Measurements from ENCODE around the gene DNAJC16.
"Not testable (repeated sequence)": the region's sequence is repeated elsewhere in the genome, so short reads cannot be mapped to it uniquely, and the experiment has no call there.

DNAJC16 gene

DNA sequence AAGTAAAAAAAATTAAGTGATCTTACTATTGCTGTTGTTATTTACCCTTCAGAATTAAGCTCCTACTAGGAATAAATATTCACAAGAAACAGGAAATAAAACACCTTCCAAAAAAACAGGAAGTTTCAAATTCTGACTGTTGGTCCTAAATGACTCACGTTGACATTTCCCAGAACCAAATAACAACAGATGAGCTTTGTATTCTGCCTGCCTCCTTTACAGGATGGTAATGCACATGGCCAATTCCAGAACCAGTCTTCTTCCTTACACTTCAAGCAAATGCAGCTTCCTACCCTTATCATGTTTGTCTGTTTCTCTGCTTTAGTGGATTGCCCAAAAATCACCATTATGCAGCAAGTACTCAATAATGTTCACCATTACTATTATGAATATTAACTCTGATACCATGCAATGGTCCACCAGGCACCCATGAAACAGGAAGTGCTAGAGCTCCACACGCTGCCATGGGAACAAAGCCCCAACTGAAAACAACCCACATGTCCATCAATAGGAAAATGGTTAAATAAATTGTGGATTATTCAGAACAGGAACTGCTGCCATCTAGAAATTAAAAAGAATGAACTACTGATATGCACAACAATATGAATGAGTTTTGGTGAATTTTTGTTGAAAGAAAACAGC, 11.5 kb upstream of the DNAJC16 start:
- TF ChIP-seq KLF9 (tag by site-specific recombination; IDR thresholded peaks at IDR 0.05; ENCODE audit: low read depth) (no peak), ZSCAN30 (tag by site-specific recombination; IDR thresholded peaks at IDR 0.05) (no peak), ZNF677 (tag by site-specific recombination; IDR thresholded peaks at IDR 0.05) (no peak), ZFHX2 (tag by site-specific recombination; conservative IDR thresholded peaks at IDR 0.05) (no peak), KLF8 (tag by site-specific recombination; IDR thresholded peaks at IDR 0.05) (no peak), ZNF24 (tag by site-specific recombination; IDR thresholded peaks at IDR 0.05) (no peak), ZNF202 (tag by site-specific recombination; IDR thresholded peaks at IDR 0.05; ENCODE audit: borderline replicate concordance) (no peak)
- TF ChIP-seq, protein P1, sequence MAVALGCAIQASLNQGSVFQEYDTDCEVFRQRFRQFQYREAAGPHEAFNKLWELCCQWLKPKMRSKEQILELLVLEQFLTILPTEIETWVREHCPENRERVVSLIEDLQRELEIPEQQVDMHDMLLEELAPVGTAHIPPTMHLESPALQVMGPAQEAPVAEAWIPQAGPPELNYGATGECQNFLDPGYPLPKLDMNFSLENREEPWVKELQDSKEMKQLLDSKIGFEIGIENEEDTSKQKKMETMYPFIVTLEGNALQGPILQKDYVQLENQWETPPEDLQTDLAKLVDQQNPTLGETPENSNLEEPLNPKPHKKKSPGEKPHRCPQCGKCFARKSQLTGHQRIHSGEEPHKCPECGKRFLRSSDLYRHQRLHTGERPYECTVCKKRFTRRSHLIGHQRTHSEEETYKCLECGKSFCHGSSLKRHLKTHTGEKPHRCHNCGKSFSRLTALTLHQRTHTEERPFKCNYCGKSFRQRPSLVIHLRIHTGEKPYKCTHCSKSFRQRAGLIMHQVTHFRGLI (tag by site-specific recombination; IDR thresholded peaks at IDR 0.05): no peak
- TF ChIP-seq, protein P2, sequence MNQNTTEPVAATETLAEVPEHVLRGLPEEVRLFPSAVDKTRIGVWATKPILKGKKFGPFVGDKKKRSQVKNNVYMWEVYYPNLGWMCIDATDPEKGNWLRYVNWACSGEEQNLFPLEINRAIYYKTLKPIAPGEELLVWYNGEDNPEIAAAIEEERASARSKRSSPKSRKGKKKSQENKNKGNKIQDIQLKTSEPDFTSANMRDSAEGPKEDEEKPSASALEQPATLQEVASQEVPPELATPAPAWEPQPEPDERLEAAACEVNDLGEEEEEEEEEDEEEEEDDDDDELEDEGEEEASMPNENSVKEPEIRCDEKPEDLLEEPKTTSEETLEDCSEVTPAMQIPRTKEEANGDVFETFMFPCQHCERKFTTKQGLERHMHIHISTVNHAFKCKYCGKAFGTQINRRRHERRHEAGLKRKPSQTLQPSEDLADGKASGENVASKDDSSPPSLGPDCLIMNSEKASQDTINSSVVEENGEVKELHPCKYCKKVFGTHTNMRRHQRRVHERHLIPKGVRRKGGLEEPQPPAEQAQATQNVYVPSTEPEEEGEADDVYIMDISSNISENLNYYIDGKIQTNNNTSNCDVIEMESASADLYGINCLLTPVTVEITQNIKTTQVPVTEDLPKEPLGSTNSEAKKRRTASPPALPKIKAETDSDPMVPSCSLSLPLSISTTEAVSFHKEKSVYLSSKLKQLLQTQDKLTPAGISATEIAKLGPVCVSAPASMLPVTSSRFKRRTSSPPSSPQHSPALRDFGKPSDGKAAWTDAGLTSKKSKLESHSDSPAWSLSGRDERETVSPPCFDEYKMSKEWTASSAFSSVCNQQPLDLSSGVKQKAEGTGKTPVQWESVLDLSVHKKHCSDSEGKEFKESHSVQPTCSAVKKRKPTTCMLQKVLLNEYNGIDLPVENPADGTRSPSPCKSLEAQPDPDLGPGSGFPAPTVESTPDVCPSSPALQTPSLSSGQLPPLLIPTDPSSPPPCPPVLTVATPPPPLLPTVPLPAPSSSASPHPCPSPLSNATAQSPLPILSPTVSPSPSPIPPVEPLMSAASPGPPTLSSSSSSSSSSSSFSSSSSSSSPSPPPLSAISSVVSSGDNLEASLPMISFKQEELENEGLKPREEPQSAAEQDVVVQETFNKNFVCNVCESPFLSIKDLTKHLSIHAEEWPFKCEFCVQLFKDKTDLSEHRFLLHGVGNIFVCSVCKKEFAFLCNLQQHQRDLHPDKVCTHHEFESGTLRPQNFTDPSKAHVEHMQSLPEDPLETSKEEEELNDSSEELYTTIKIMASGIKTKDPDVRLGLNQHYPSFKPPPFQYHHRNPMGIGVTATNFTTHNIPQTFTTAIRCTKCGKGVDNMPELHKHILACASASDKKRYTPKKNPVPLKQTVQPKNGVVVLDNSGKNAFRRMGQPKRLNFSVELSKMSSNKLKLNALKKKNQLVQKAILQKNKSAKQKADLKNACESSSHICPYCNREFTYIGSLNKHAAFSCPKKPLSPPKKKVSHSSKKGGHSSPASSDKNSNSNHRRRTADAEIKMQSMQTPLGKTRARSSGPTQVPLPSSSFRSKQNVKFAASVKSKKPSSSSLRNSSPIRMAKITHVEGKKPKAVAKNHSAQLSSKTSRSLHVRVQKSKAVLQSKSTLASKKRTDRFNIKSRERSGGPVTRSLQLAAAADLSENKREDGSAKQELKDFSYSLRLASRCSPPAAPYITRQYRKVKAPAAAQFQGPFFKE (tag by site-specific recombination; IDR thresholded peaks at IDR 0.05; ENCODE audit: borderline replicate concordance): no peak
- no peaks in the 10 kb centered on the region for H3K4me1 ChIP-seq (ENCODE audit: control insufficient read depth, insufficient read depth, low read length)
- H3K9me3 ChIP-seq (ENCODE audit: control insufficient read depth, insufficient read depth, low read depth, low read length): no peaks in the 10 kb centered on the region
- no peak overlapping the region for H3K27ac ChIP-seq (ENCODE audit: extremely low read depth, low read depth, low read length)
- peaks cover 0 to 57% of the 10 kb centered on the region in 2 experiments; a peak in 1 of 3 replicates for H3K36me3 ChIP-seq (ENCODE audit: control insufficient read depth in 2 of 2, insufficient read depth in 1 of 2, low read length in 2 of 2)
- no peak overlapping the region for H3K4me3 ChIP-seq (ENCODE audit: low read depth, low read length)
- CTCF ChIA-PET: interaction anchor here (0.6 to 3.6 kb wide), 4 partner anchors 9 to 115 kb away, joined by 3 to 13 read pairs (median 3); partner anchors contain the start of gene DNAJC16
- POLR2A ChIA-PET: interaction anchor here (0.6 kb wide), 1 partner anchor 68 kb away, joined by 3 read pairs; no protein-coding TSS in a partner anchor

DNA sequence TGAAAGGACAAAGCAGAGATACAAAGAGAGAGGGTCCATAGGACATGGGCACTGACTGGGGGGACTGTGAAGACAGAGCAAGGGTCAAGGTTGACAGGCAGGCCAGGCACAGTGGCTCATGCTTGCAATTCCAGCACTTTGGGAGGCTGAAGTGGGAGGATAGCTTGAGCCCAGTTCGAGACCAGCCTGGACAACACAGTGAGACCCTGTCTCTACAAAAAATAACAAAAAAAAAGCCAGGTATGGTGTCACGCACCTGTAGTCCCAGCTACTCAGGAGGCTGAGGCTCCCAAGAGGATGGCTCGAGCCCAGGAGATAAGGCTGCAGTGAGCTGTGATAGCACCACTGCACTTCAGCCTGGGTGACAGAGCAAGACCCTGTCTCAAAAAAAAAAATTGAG, 7.0 kb upstream of the DNAJC16 start:
- Histone ChIP-seq H3K36me3 (ENCODE audit: control insufficient read depth in 2 of 2, insufficient read depth in 1 of 2, low read length in 2 of 2) (peaks cover 0 to 28% of the 10 kb centered on the region in 2 experiments; a peak in 1 of 3 replicates), H3K4me3 (ENCODE audit: low read depth, low read length) (no peak overlapping the region), H3K27ac (ENCODE audit: extremely low read depth, low read depth, low read length) (no peak overlapping the region), H3K9me3 (ENCODE audit: control insufficient read depth, insufficient read depth, low read depth, low read length) (no peaks in the 10 kb centered on the region), H3K4me1 (ENCODE audit: control insufficient read depth, insufficient read depth, low read length) (no peaks in the 10 kb centered on the region; the same call in 1 of the 2 replicates)
- TF ChIP-seq, protein P3, sequence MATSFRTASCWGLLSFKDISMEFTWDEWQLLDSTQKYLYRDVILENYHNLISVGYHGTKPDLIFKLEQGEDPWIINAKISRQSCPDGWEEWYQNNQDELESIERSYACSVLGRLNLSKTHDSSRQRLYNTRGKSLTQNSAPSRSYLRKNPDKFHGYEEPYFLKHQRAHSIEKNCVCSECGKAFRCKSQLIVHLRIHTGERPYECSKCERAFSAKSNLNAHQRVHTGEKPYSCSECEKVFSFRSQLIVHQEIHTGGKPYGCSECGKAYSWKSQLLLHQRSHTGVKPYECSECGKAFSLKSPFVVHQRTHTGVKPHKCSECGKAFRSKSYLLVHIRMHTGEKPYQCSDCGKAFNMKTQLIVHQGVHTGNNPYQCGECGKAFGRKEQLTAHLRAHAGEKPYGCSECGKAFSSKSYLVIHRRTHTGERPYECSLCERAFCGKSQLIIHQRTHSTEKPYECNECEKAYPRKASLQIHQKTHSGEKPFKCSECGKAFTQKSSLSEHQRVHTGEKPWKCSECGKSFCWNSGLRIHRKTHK (tag by site-specific recombination; IDR thresholded peaks at IDR 0.05): no peak
- TF ChIP-seq ZNF654 (tag by site-specific recombination; IDR thresholded peaks at IDR 0.05; ENCODE audit: low read depth) (no peak), ZNF140 (tag by site-specific recombination; IDR thresholded peaks at IDR 0.05) (no peak), ZNF121 (tag by site-specific recombination; IDR thresholded peaks at IDR 0.05) (peak; percentile 55), ZNF155 (tag by site-specific recombination; IDR thresholded peaks at IDR 0.05) (no peak), KLF9 (tag by site-specific recombination; IDR thresholded peaks at IDR 0.05; ENCODE audit: low read depth) (no peak), ZNF677 (tag by site-specific recombination; IDR thresholded peaks at IDR 0.05) (no peak)
- POLR2A ChIA-PET: no interaction called here
- CTCF ChIA-PET: no interaction called here

DNA sequence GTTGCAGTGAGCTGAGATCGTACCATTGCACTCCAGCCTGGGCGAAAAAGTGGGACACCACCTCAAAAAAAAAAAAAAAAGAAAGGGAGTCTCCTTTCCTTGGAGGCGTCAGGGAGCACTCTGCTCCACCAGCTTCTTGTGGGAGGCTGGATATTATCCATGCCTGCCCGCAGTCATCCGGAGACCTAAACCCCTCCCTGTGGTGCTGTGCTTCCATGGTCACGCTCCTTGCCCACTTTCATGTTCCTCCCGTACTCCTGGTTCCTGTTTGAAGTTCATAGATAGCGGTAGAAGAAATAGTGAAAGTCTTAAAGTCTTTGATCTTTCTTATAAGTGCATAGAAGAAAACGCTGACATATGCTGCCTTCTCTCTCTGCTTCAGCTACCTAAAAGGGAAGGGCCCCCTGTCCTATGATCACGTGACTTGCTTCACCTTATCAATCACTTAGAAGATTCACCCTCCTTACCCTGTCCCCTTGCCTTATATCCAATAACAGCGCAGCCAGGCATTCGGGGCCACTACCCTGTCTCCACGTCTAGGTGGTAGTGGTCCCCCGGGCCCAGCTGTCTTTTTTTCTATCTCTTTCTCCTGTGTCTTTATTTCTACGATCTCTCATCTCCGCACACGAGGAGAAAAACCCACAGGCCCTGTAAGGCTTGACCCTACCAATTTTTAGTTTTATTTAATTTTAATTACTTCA, 5.3 kb upstream of the DNAJC16 start:
- POLR2A ChIA-PET: interaction anchor here (0.7 kb wide), 2 partner anchors 16 to 1025 kb away, joined by 3 to 6 read pairs; no protein-coding TSS in a partner anchor
- H3K4me1 ChIP-seq (ENCODE audit: control insufficient read depth, insufficient read depth, low read length); CTCF ChIA-PET; H3K4me3 ChIP-seq (ENCODE audit: low read depth, low read length); H3K9me3 ChIP-seq (ENCODE audit: control insufficient read depth, insufficient read depth, low read depth, low read length); H3K27ac ChIP-seq (ENCODE audit: extremely low read depth, low read depth, low read length): not testable (repeated sequence)
- H3K36me3 ChIP-seq (ENCODE audit: control insufficient read depth in 2 of 2, insufficient read depth in 1 of 2, low read length in 2 of 2): peaks cover 0 to 19% of the 10 kb centered on the region in 2 experiments; a peak in 1 of 3 replicates
